Measurements from ENCODE around the gene MRPS31. TPM values are rescaled to one million over a fixed set of nuclear protein-coding genes. Genes with fewer than 3 reads are reported as not detected.
"Not testable (repeated sequence)": the region's sequence is repeated elsewhere in the genome, so short reads cannot be mapped to it uniquely, and the experiment has no call there.

Gene MRPS31
- total and polyA plus RNA-seq, 2 donors (not counting 1 experiment from before 2014, with no cell fraction given), result 20.5 to 34.4 TPM

GRCh38 chr13:40784540-40784939 lies 13.6 kb upstream of the MRPS31 start:
- POLR2A ChIA-PET, result no interaction called here
- H3K4me2 ChIP-seq (replicated peaks; ENCODE audit: low read depth, low read length, poor library complexity, severe bottlenecking), result no peak overlapping the region
- H3K4me3 ChIP-seq (ENCODE audit: control extremely low read depth in 1 of 5, extremely low read depth in 1 of 5, insufficient read depth in 1 of 5, low read depth in 2 of 5, low read length in 4 of 5), result no peak overlapping the region
- TF ChIP-seq, protein P1, sequence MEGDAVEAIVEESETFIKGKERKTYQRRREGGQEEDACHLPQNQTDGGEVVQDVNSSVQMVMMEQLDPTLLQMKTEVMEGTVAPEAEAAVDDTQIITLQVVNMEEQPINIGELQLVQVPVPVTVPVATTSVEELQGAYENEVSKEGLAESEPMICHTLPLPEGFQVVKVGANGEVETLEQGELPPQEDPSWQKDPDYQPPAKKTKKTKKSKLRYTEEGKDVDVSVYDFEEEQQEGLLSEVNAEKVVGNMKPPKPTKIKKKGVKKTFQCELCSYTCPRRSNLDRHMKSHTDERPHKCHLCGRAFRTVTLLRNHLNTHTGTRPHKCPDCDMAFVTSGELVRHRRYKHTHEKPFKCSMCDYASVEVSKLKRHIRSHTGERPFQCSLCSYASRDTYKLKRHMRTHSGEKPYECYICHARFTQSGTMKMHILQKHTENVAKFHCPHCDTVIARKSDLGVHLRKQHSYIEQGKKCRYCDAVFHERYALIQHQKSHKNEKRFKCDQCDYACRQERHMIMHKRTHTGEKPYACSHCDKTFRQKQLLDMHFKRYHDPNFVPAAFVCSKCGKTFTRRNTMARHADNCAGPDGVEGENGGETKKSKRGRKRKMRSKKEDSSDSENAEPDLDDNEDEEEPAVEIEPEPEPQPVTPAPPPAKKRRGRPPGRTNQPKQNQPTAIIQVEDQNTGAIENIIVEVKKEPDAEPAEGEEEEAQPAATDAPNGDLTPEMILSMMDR (IDR thresholded peaks at IDR 0.05), result no peak
- intact Hi-C loops (cut with micrococcal nuclease), result no loop called here
- no peak for ATAC-seq (ENCODE audit: low read depth)
- CTCF ChIA-PET, result no interaction called here
- H2AFZ ChIP-seq (ENCODE audit: insufficient read depth, low read depth, low read length, poor library complexity, severe bottlenecking), result no peak overlapping the region
- Mint-ChIP-seq H3K4me3 (no peak overlapping the region), H3K27me3 (no peaks in the 10 kb centered on the region), H3K4me1 (peaks cover 9% of the 10 kb centered on the region), H3K9me3 (ENCODE audit: insufficient read depth) (no peaks in the 10 kb centered on the region), H3K27ac (no peak overlapping the region)
- H3K27ac ChIP-seq (ENCODE audit: low read length in 2 of 2), result no peak overlapping the region
- no peak overlapping the region for H3K9ac ChIP-seq (ENCODE audit: low read length)
- H3K4me1 ChIP-seq (ENCODE audit: control insufficient read depth in 2 of 2, insufficient read depth in 2 of 2, low read length in 2 of 2), result peaks cover 5 to 19% of the 10 kb centered on the region in 2 donors
- H3K36me3 ChIP-seq (replicated peaks in 1 of 2; ENCODE audit: control extremely low read depth in 1 of 2, control insufficient read depth in 1 of 2, extremely low read depth in 1 of 2, insufficient read depth in 2 of 2, low read length in 1 of 2), result no peaks in the 10 kb centered on the region
- H3K27me3 ChIP-seq (replicated peaks in 1 of 4; ENCODE audit: control extremely low read depth in 1 of 4, control insufficient read depth in 3 of 4, insufficient read depth in 4 of 4, low read length in 3 of 4), result no peaks in the 10 kb centered on the region
- H3K9me3 ChIP-seq (ENCODE audit: control extremely low read depth in 1 of 3, control insufficient read depth in 2 of 3, insufficient read depth in 1 of 3, low read length in 2 of 3), result no peaks in the 10 kb centered on the region
- WGBS (ENCODE audit: insufficient coverage), result 100% methylated on average over 1 of the region's 4 CpGs
- no peaks in the 10 kb centered on the region for H3K79me2 ChIP-seq (ENCODE audit: control insufficient read depth, insufficient read depth, low read length)
- H4K20me1 ChIP-seq (ENCODE audit: control insufficient read depth, insufficient read depth, low read length, poor library complexity, severe bottlenecking), result no peaks in the 10 kb centered on the region
- DNase-seq, result no peak

- WGBS (ENCODE audit: insufficient coverage), result no CpG with 5 or more reads among the region's 1 CpG
- DNase-seq; H4K20me1 ChIP-seq (ENCODE audit: control insufficient read depth, insufficient read depth, low read length, poor library complexity, severe bottlenecking); H3K79me2 ChIP-seq (ENCODE audit: control insufficient read depth, insufficient read depth, low read length); H3K4me3 ChIP-seq (ENCODE audit: control extremely low read depth in 1 of 5, extremely low read depth in 1 of 5, insufficient read depth in 1 of 5, low read depth in 2 of 5, low read length in 4 of 5); H3K9ac ChIP-seq (ENCODE audit: low read length); POLR2A ChIA-PET; H3K27ac ChIP-seq (ENCODE audit: low read length in 2 of 2); H2AFZ ChIP-seq (ENCODE audit: insufficient read depth, low read depth, low read length, poor library complexity, severe bottlenecking); H3K4me1 Mint-ChIP-seq; H3K27me3 ChIP-seq (replicated peaks in 1 of 4; ENCODE audit: control extremely low read depth in 1 of 4, control insufficient read depth in 3 of 4, insufficient read depth in 4 of 4, low read length in 3 of 4); H3K36me3 ChIP-seq (replicated peaks in 1 of 2; ENCODE audit: control extremely low read depth in 1 of 2, control insufficient read depth in 1 of 2, extremely low read depth in 1 of 2, insufficient read depth in 2 of 2, low read length in 1 of 2); ATAC-seq (ENCODE audit: low read depth); H3K4me3 Mint-ChIP-seq; intact Hi-C loops (cut with micrococcal nuclease); H3K4me2 ChIP-seq (replicated peaks; ENCODE audit: low read depth, low read length, poor library complexity, severe bottlenecking); H3K27me3 Mint-ChIP-seq; H3K9me3 Mint-ChIP-seq (ENCODE audit: insufficient read depth); H3K27ac Mint-ChIP-seq; H3K9me3 ChIP-seq (ENCODE audit: control extremely low read depth in 1 of 3, control insufficient read depth in 2 of 3, insufficient read depth in 1 of 3, low read length in 2 of 3): not testable (repeated sequence)
- CTCF ChIA-PET, result interaction anchor here (0.9 kb wide), 3 partner anchors 17 to 1099 kb away, joined by 3 read pairs; no protein-coding TSS in a partner anchor
- peaks cover 0 to 10% of the 10 kb centered on the region in 2 donors for H3K4me1 ChIP-seq (ENCODE audit: control insufficient read depth in 2 of 2, insufficient read depth in 2 of 2, low read length in 2 of 2)
These were observed 12.0 kb upstream of the MRPS31 start for GRCh38 chr13:40782971-40783370.

Measured in B cell (primary cell).